ENCODE measurements around the gene FBXW4. TPM values are rescaled to one million over a fixed set of nuclear protein-coding genes. Genes with fewer than 3 reads are reported as not detected.

The FBXW4 gene
- total RNA-seq, 4 donors from 2014 or later, result 48.4 to 91.6 (median 55.6) TPM

GRCh38 chr10:101563007-101563406, 132.0 kb downstream of the FBXW4 start:
- Histone ChIP-seq H3K27ac (no peak overlapping the region), H3K36me3 (no peaks in the 10 kb centered on the region), H3K27me3 (peaks cover 55% of the 10 kb centered on the region), H3K4me1 (peaks cover 4 to 7% (median 5%) of the 10 kb centered on the region in 4 donors), H3K9me3 (no peaks in the 10 kb centered on the region), H3K4me3 (no peak overlapping the region)
- WGBS, 2 donors (ENCODE audit: low coverage in 1 of 2), result 73% methylated on average over 3 of the region's 3 CpGs; no CpG with 5 or more reads in 1 of the 2 donors
- in situ Hi-C loops (cut with MboI; ENCODE audit: low pct_ligation_motif_present in 1 of 4, low pct_unique_long_range_greater_than_20kb in 1 of 4, low sequenced_read_pairs in 3 of 4), result loop anchor here (10.0 to 25.0 kb wide), 4 partner anchors 251 to 351 kb away; no protein-coding TSS in a partner anchor
- no peak for DNase-seq
- TF ChIP-seq POLR2A (IDR thresholded peaks at IDR 0.05), result no peak
- TF ChIP-seq EP300 (IDR thresholded peaks at IDR 0.05; ENCODE audit: low read depth), result no peak
- intact Hi-C loops (cut with DNase I; ENCODE audit: low total_unique reads), result no loop called here

DNA sequence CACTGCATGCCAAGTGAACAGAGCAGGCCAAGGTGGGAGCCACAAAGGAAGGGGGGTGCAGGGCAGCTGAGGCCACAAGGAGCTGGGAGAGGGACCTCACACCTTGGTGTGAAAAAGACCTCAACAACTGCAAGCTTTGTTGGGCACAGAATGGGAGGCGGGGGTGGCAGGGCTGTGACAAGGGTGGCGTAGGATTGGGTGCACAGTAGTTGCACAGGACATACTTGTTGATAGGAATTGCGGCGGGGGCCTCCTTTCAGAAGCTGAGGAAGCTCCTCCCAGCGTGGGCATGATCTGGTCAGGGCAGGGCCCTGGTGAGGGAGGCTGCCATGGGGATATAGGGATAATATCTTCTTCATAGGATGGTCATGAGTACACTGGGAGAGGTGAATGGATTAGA, 132.7 kb downstream of the FBXW4 start:
- H3K9me3 ChIP-seq, result no peaks in the 10 kb centered on the region
- in situ Hi-C loops (cut with MboI; ENCODE audit: low pct_ligation_motif_present in 1 of 4, low pct_unique_long_range_greater_than_20kb in 1 of 4, low sequenced_read_pairs in 3 of 4) (loop anchor here (10.0 to 25.0 kb wide), 4 partner anchors 250 to 350 kb away; no protein-coding TSS in a partner anchor), intact Hi-C loops (cut with DNase I; ENCODE audit: low total_unique reads) (no loop called here)
- no peaks in the 10 kb centered on the region for H3K36me3 ChIP-seq
- WGBS, 2 donors (ENCODE audit: low coverage in 1 of 2), result 85% methylated on average over 5 of the region's 5 CpGs; no CpG with 5 or more reads in 1 of the 2 donors
- H3K4me1 ChIP-seq, result peaks cover 4 to 7% (median 5%) of the 10 kb centered on the region in 4 donors
- TF ChIP-seq EP300 (IDR thresholded peaks at IDR 0.05; ENCODE audit: low read depth), result no peak
- no peak for TF ChIP-seq POLR2AphosphoS5 (IDR thresholded peaks at IDR 0.05)
- no peak for TF ChIP-seq POLR2A (IDR thresholded peaks at IDR 0.05)
- TF ChIP-seq CTCF (IDR thresholded peaks at IDR 0.05), result no peak
- no peak overlapping the region for H3K4me3 ChIP-seq
- DNase-seq, result no peak
- H3K27me3 ChIP-seq, result peaks cover 47% of the 10 kb centered on the region
- no peak overlapping the region for H3K27ac ChIP-seq

DNA sequence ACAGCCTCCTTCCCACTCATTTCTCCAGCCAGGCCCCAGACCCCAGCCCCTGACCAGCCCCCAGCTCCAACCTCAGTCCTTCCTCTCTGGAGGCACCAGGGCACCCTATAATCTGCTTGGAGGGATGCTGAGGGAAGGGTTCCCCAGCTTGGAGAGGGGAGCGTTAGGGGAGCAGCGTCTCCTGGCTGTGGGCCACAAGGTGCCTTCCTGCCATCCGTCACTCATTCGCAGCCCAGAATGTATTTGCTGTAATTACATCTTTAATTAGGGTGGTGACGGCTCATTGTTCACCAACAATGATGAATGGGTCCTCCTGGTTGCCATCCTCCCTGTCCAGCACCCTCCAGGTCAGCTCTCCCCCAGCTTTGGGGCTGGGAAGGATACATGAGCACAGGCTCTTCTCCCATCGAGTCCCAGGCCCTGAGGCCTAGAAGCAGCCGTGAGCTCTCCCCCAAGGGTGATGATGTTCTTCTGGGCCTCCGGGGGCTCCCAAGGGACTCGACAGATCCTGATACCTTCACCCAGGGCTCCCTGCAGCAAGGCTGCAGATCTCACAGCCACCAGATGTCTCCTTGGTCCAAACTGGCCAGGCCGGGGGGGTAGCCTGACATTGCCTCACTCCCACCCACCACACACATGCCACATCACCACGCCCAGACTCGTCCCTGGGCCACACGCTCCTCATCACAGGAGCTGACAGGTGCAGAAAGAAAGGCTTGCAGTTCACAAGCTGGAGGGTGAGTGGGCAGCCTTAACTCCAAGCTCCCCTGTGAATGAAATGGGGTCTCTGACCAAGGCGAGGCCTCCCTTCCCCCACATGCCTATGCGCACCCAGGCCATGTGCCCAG, 133.7 kb downstream of the FBXW4 start:
- no peak for TF ChIP-seq POLR2A (IDR thresholded peaks at IDR 0.05)
- no peak for TF ChIP-seq EP300 (IDR thresholded peaks at IDR 0.05; ENCODE audit: low read depth)
- no peak for TF ChIP-seq POLR2AphosphoS5 (IDR thresholded peaks at IDR 0.05)
- whole genome bisulfite sequencing, 2 donors (ENCODE audit: low coverage in 1 of 2), result 82 to 93% methylated on average over 3 to 15 of the region's 15 CpGs
- DNase-seq, result no peak
- intact Hi-C loops (cut with DNase I; ENCODE audit: low total_unique reads), result no loop called here
- in situ Hi-C loops (cut with MboI; ENCODE audit: low pct_ligation_motif_present in 1 of 4, low pct_unique_long_range_greater_than_20kb in 1 of 4, low sequenced_read_pairs in 3 of 4), result loop anchor here (10.0 to 25.0 kb wide), 4 partner anchors 249 to 349 kb away; no protein-coding TSS in a partner anchor
- Histone ChIP-seq H3K9me3 (no peaks in the 10 kb centered on the region), H3K27ac (no peak overlapping the region), H3K27me3 (peaks cover 38% of the 10 kb centered on the region), H3K4me1 (peaks cover 0 to 2% (median 0%) of the 10 kb centered on the region in 4 donors), H3K36me3 (no peaks in the 10 kb centered on the region), H3K4me3 (no peak overlapping the region)

Small RNA genes lying within 50 kb of the gene (small RNA-seq; reads per million reads assigned to genes)
- gene MIR3158-1, result 0 reads per million in 4 donors
- 0 reads per million in 4 donors for gene RNU6-1165P

Other genes with a start within 250 kb of the FBXW4 start
- 10 to 100 TPM; 23.9 to 89.8 (median 29.8) TPM for gene POLL, start 106.9 kb downstream of the FBXW4 start, total RNA-seq
- gene DPCD, start 106.8 kb downstream of the FBXW4 start, total RNA-seq, result 10 to 100 TPM in 2 of 4 donors, 1 to 10 TPM in 1, not detected in 1; 8.2 to 15.7 (median 13.5) TPM
- not detected for gene FGF8, start 80.9 kb upstream of the FBXW4 start, total RNA-seq
- 10 to 100 TPM in 3 of 4 donors, 1 to 10 TPM in 1; 8.2 to 18.7 (median 12.7) TPM for gene NPM3, start 88.3 kb upstream of the FBXW4 start, total RNA-seq
- gene OGA, start 123.3 kb upstream of the FBXW4 start, total RNA-seq, result 100 to 1,000 TPM; 114 to 608 (median 172) TPM
- 1 to 10 TPM; 1.1 to 5.2 (median 2.2) TPM for gene KCNIP2, start 148.6 kb upstream of the FBXW4 start, total RNA-seq

All from transverse colon (tissue), 4 donors.